Renal cortex interstitium (tissue), 11 donors: ENCODE data around the gene CMSS1. TPM values are rescaled to one million over a fixed set of nuclear protein-coding genes. Genes with fewer than 3 reads are reported as not detected.

ENCODE experiments used
- DNase-seq, 11 donors: peaks; one replicate each; pipeline ENCODE4 v3.0.0-alpha.2; 2013; ENCODE audit warnings: low read depth in 9 of 11, low spot score in 4 of 11; ENCODE audit errors: extremely low read depth in 1 of 11
- polyA plus RNA-seq, 3 donors: library from polyadenylated mRNA; unstranded; fragments of 120-200 nt; gene quantifications; one replicate each; pipeline ENCODE4 v1.2.1, GENCODE V29; 2013; ENCODE audit not compliant: insufficient read length in 3 of 3

Gene CMSS1
- polyA plus RNA-seq, 3 donors: 43.2 to 47.4 (median 44.5) TPM

DNA sequence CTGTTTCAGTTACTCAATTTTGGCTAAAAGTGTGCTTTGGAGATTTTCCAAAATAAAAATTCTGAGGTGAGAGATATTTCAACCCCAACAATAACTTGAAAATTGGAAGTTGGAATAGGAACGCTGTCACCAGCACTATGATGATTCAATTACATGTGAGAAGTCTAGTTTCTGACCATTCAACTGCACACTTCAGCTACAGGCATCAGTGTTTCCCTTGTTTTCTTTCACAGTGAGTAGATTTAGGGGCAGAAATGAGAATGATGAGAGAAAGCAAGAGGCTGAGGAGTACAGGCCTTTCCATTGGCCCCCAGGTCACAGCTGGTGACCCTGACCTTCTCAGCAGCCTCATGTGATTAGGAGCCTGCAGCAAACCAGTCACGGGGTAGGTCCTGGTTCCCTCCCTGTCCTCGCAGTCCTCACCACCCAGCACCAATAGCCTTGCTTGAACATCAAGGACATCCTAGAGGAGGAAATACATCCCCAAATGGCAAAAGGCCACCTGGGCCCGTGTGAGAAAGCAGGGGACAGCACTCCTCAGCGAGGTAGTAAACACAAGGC is 306.6 kb downstream of the CMSS1 start:
- no peak for DNase-seq

DNA sequence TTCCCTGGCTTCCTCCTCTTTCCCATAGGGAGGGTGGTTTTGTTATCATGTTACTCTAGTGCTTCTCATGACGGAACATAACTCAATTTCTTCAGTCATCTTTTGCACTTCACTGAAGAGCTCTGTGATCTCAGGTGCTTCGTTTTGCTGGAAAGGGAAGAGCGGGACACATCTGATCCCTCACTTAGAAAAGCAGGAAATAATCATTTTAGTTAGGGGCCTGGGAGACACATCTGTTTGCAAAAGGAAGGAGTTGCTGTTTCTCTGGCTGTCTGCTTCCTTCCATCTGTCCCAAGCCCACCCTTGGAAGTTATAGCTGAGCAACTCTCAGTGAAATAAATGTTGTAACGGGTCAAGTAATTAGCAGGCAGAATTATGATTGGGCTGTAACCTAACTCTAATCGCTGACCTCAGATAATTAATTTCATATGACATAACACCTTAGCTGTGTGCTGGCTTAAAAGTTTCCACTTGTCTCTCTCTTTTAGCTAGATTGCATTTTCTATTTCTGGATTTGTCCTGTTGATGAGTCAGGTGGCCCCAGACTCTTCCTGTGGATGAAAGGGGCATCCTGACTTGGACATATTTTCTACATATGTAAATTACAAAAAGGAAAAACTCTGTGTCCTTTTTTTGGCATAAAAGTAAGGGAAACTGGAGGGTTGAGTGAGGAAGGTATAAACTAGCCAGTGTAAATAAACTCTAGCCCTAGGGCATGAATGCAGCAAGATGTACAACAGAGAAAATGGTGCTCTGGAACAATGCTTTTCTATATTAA is 307.7 kb downstream of the CMSS1 start:
- DNase-seq: no peak

DNA sequence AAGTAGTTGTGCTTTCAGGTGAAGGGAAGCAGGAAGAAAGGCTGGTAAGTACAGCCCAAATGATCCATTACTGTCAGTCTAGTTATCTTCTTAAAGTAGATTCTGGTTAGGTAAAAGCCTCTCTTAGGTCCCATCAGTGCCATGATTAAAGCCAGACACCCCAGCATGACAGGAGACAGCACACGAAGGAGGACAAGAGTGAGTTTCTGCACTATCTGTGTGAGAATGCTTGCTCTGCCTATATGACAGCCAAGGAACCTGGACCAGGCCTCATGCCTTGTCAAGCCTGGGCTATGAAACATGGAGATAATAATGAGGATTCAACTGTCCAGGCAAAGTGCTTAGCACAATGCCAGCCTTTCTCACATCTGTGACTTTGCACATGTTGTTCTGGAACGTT is 310.1 kb downstream of the CMSS1 start:
- DNase-seq: no peak

DNA sequence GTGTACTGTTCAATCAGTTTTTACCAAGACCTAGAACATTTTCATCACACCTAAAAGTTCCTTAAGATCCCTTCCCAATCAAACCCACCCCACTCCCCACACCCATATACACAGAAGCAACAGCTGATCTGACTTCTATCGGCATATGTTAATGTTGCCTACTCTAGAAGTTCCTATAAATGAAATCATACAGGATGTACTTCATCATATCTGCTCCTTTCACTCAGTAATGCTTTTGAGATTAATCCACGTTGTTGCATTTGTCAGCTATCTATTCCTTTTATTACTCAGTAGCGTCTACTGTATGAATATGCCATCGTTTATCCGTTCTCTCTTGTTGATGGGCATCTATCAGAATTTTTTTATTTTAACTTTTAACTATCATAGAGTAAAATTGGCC is 310.9 kb downstream of the CMSS1 start:
- DNase-seq: no peak

DNA sequence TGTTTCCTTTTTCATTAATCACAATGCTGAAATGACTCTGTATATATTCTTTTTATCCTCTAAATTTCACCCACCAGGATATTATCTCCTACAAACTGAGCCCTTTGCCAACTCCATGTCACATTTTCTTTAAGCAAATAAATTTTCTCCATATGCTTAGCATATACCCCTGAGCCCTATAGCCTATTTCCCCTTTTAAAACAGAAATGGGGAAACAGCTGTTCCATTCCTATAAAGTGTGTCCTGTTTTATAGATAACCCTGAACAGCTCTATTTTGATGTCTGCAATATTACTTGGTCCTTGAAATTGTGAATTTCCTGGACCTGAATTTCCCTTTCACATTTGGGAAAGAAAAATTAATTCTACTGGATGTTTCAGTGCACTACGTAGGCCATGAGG is 312.3 kb downstream of the CMSS1 start:
- DNase-seq: no peak

DNA sequence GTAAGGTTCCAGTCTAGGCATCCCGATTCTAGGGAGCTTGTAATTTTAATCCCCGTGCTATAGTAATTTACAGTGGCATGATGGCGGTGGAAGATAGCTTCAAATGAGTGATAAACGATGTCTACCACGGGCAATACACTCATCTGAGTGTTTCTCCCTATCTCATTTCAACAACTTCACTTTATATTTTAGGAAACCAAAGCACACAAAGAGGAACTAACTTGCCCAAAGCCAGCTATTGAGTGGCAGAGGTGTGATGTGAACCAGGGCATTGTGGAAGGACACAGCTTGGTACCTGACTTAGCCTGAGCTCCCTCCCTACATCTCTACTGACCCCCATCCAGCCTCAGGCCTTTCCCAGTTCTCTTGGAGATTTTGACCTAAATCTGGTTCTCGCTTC is 313.6 kb downstream of the CMSS1 start:
- no peak for DNase-seq

DNA sequence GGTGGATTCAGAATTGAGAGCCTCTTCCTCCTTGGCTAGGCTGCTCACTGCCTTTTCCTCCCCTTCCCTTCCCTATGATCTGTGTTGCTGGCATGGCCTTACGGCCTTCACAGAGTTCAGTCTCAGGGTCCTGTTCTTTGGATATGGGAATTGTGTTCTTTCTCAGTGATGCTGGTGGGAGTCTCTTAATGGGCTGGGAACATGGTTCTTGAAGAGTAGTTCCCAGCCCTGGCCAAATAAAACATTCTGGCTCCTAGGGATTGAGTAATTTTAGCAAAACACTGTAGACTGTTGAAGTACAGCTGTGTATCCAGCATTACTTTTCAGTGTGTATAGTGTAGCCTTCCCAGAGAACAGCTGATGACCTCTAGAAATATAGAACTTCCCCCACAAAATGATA is 319.3 kb downstream of the CMSS1 start:
- DNase-seq: no peak

DNA sequence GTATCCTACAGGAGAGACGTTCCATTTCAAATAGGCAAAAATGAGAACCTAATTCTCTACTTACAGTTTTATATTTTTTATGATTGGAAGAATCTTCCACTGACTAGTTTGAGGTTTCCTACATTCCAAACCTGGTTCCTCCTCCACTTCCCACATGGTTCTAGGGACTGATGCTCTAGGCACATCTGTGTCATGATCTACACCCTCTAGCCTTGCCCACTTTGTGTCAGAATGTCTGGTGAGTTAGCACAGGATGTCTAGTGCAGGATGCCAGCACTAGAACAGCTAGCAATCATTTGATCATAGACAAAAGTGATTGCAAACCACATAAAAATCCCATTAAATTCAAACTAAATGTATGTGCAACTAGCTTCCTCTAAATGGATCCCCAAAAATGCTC is 323.3 kb downstream of the CMSS1 start:
- DNase-seq: no peak

DNA sequence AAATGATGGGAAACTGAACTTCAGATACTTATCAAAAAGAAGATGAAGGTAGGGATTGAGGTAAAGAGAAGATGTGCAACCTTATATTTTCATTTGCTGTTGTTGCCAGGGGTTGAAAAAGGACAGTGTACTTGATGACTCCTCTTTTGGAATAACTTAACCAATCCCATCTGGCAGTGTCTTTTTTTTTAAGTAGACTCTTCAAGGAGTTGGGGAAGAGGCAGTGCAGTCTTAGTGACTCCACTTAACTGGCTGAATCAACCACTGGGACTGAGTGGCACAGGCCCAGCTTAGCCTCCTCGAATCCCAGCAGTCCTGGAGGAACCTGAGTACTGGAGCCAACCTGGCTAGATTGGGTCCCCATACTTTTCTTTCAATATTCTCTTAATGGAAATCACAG is 323.9 kb downstream of the CMSS1 start:
- no peak for DNase-seq

DNA sequence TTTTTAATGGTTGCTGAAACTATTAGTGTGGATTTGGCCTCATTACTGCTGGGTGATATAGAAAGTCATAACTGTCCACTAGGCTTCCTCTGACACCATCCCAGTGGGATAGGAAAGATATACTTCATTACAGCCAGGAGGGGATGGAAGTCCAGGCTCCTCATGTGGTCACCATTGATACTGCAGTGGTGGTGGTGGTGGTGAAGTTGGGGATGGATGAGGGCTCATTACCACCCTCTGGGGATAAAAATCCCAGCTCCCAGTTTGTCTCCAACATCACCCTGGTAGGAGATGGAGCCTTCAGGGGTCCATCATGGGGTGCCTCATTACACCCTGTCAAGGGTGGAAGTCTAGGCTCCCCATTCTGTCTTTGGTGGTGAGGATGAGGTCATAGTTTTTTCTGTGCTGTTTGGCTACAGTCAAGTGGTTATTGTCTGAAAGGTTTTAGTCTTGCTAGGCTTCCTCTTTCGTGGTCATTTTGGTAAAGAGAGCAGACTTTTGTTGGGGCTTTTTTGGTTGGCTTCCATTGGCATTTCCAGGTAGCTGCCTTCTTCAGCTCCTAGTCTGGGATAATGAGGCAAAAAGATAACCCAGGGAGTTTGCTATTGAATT is 326.7 kb downstream of the CMSS1 start:
- no peak for DNase-seq

DNA sequence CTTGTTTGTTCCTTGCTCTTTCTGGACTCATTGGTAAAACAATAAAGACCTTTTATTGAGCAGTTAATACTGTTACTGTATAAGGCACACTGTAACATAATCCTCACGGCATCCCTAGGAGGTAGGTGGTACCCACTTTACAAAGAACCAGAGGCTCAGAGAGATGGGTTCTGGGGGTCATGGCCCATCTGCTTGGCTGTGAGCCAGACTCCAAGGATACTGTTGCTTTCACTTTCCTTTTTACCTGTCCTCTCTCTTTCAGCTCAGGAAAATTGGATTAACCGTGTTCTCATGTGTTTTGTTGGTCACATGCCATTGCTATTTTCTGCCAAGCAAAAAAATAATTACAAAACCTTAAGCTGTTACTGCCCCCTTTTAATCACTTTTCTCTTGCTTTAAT is 331.5 kb downstream of the CMSS1 start:
- DNase-seq: no peak

DNA sequence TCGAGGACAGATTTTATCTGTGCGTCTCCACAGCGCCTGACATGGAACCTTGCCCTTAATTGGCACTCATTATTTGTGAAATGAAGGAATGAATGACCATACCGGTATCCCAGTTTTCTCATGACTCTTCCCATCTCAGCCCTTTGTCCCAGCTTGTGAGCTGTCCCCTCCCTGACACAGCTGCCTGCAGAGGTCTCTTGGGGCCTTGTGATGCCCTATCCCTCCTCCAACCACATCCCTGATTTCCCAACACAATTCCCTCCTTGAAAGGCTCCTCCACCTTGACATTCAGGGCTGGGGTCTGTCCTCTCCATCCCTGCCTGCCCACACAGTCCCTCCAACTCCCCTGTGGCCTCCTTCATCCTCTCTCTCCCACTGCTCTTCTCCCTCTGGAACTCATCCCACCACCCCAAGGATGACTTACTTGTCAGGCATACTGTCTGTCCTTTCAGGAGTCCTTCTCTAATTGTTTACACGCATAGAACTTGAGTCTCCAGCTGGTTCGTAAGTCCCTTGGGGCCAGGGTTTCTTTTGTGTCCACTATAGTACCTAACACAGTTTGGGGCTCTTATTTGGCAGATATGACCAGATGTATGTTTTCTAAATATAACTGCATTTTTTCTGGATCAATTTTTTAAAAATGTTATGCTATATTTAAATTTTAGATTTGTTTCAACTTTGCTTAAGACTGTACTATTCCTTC is 332.2 kb downstream of the CMSS1 start:
- DNase-seq: no peak

DNA sequence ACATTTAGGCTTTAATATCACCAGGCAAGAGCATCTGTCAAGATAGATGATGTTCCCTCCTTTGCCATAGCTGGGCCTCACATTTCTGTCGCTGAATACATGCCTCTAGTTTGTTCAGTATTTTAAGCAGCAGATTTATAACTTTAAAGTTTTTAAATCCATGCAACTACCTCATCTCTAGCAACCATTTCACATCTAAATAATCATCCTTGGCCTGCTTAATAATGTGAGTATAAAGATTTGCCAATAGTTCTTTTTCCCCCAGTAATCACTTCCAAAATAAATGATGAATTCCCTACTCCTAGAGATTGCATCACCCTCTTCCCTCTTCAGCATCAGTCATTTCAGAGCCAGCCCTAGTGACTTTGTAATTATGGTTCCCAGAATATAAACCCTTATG is 332.8 kb downstream of the CMSS1 start:
- no peak for DNase-seq

DNA sequence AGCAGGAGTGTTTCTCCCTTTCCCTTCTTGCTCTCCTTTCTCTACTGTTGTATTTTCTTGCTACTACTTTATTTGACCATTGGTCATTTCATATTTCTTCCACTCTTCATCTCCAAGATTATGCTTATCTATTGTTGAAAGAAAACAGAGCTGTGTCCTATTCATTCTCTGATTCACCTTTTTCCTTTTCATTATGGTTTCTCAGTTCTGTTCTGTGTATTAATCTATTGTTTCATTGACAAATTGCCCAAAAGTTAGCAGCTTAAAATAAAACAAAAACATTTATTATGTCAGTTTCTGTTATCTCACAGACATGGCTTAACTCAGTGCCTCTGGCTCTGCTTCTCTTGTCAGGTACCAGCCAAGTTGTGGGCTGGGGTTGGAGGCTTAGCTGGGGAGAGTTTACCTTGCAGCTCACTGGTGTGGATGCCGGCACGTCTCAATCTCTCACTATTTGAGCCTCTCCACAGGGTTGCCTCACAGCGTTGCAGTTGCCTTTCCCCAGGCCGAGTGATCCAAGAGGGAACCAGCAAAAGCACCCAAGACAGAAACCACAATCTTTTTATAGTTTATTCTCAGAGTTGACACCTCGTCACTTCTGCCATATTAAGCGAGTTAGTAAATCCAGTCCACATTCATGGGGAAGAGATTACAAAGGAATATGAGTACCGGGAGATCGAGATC is 333.5 kb downstream of the CMSS1 start:
- DNase-seq: no peak

DNA sequence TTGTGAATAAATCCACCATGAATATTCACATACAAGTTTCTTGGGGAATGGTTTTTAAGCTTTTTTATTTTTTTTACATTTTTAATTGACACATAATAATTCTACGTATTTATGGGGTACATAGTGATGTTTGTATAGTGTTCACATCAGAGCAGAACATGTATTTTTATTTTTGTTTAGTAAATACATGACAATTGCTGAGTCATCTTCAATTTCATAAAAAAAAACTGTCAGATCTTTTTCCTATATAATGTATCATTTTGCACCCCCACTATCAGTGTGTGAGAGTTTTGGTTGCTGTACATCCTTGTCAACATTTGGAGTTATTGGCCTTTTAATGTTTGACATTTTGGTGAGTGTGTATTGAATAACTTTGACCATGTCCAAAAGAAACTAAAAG is 336.5 kb downstream of the CMSS1 start:
- no peak for DNase-seq

DNA sequence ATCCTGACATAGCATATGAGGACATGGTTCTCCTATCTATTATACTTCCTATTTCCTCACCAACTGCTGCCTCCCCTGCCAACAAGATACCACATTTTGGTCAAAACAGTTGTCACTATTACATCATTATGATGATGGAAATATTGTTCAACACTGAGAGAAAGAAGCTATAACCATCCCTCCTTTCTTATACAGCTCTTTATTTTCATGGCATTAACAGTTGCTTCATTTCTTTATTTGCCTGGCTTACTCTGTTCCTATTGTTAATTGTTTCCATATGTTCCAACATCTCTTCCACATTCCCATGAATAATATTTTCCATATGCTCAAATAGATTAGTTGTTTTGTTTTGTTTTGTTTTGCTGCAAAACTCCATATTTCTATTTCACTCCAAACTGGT is 337.5 kb downstream of the CMSS1 start:
- no peak for DNase-seq

DNA sequence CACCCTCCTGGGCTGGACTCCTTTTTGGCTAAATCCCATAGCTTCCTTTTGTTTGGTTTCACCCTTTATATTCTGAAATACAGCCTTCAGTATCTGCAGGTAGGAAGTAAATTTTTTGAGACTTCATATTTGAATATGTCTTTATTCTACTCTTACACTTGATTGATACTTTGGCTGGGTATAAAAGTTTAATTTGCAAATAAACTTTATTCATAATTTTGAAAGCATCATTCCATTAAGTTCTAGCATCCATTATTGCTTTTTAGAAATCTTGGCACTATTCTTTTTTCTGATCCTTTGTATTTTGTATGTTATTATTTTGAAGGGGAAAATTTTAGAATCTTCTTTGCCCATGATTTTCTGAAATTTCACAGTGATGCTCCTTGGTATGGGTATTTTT is 337.9 kb downstream of the CMSS1 start:
- DNase-seq: no peak

DNA sequence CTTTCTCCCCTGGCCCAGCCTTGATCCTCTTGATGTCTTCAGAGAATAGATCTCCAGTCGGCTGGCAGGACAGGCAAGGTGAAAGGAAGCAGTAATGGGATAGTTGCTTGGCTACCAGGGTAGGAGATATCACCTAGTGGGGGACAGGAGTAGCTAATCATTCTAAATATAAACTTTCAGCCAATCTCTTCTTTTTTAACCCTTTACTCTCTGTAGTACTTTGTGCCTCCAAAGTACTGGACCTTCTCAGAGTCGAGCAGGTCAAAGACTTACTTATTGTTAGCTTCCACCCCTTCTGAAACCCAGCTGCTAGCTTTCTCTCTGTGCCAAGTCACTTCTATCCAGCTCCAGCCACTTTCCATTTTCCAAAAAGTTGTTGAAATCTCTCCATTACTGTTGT is 340.0 kb downstream of the CMSS1 start:
- no peak for DNase-seq

DNA sequence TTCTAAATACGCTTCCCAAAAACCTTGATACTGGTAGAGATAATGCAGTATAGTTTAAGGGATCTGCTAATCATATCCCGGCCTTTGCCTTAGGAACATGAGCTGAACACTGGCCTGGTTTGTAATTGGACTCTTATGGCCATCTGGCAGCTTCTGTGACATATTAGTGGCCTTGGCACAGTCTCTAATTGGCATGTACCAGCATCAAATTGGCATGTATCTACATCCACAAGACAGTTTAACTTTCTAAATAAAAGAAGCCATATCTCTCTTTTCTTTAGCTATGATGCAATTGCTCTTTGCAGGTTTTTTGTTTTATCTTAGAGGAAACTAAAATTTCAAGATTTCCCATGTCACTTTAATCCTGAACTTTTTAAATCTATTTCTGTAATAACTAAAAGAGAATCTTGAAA is 341.3 kb downstream of the CMSS1 start:
- no peak for DNase-seq
